Ureter (tissue), 1 donor: ENCODE data around the gene PLCG2. TPM values are rescaled to one million over a fixed set of nuclear protein-coding genes. Genes with fewer than 3 reads are reported as not detected.

Experiments used
- DNase-seq: peaks from one replicate; pipeline ENCODE4 v3.0.0-alpha.2; 2020; ENCODE audit warnings: low spot score
- total RNA-seq: library from RNA; stranded (reverse); gene quantifications from one replicate; pipeline ENCODE4 v1.2.4, GENCODE V29; 2023
- donor health status: DM: yes; HTN: yes; CAD: no.

PLCG2 gene
- total RNA-seq, 1 donor from 2014 or later, result 37.6 TPM

DNA sequence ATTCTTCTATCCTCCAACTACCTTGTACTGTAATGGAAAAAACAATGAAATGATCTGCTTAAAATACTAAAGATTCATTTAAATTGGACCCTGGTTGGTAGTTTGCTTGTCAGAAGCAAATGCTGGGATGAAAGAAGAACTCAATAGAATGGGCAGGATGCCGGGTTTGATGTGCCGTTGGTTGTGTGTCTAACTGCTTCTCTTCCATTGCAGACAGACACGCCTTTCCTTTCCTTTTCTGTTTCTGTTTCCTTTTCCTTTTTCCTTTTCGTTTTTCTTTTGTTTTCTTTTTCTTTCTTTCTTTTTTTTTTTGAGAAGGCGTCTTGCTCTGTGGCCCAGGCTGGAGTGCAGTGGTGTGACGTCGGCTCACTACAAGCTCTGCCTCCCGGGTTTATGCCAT is 64.6 kb downstream of the PLCG2 start:
- DNase-seq, result no peak

DNA sequence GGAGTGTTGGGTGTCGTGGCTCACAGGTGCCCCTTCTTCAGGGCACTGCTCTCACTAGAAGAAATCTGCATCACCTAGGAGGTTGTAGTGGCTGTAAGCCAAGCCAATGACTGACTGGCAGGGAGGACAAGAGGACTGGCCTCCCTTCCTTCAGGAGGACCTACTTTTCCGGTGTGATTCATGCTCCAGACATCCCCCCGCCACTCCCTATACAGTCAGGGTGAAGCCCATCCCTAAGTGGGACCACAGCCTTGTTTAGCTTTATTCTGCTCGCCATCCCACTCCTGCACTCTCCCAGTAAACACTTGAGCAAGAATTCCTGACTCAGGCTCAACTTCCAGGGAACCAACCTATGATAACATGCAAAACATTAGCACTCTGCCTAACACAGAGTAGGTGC is 67.0 kb downstream of the PLCG2 start:
- no peak for DNase-seq

- DNase-seq, result no peak
Measured at GRCh38 chr16:81848306-81848853, 69.3 kb downstream of the PLCG2 start.

- no peak for DNase-seq
Measured at GRCh38 chr16:81850197-81850944, 71.3 kb downstream of the PLCG2 start.

DNA sequence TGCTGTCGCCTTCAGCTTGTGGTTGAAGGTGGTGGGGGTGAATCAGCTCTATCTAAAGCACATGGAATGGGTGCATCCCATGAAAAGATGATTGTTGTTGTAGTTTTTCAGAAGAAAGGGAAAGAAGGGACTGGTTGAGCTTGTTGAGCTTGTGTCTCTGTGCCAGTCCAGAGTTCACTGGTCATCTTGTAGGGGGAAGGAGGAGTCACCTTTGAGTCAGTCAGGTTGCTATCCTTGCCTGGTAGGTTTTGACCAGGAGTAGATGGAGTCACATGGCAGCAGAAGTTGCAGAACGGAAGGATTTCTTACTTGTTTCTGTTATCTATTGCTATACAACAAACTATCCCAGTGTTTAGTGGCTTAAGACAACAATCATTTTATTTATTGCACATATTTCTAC is 73.3 kb downstream of the PLCG2 start:
- no peak for DNase-seq

GRCh38 chr16:81855552-81856153 is 76.6 kb downstream of the PLCG2 start:
- DNase-seq, result no peak

DNA sequence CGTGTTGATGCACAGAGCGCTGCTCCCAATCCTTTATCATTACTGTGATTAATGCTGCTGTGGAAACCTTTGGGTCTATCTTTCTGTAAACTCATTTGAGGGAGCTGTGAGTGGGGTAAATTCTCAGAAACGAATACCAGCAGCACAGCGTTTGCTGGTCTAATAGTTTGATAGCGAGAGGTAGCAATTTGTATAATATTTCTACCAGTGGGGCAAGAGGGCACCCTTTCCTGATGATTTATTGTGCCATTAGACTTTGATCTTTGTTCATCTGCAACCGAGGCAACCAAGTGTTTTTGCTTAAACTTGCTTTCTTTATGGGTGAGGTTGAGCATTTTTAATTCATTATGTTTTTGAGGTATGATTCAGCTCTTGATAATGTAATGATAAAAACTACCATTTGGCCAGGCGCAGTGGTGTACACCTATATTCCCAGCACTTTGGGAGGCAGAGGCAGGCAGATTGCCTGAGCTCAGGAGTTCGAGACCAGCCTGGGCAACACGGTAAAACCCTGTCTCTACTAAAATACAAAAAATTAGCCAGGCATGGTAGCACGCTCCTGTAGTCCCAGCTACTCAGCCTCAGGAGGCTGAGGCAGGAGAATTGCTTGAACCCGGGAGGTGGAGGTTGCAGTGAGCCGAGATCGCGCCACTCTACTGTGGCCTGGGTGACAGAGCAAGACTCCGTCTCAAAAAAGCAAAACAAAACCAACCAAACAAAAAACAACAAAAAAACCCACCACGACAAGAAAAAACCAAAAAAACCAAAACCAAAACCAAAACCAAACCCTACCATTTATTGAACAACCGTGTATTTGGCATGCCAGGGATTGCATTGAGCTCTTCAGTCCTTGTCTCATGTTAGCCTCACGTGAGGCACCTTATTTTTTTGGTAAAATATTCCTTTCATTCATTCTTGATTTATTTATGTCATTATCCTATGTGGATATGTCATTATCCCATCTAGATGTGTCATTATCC is 81.5 kb downstream of the PLCG2 start:
- DNase-seq, result no peak

GRCh38 chr16:81861503-81861902 is 82.4 kb downstream of the PLCG2 start:
- no peak for DNase-seq

GRCh38 chr16:81861915-81862314 is 82.8 kb downstream of the PLCG2 start:
- no peak for DNase-seq

- DNase-seq, result no peak
Measured at GRCh38 chr16:81863630-81864352, 84.7 kb downstream of the PLCG2 start.

- DNase-seq, result no peak
Measured at GRCh38 chr16:81864646-81865382, 85.7 kb downstream of the PLCG2 start.

DNA sequence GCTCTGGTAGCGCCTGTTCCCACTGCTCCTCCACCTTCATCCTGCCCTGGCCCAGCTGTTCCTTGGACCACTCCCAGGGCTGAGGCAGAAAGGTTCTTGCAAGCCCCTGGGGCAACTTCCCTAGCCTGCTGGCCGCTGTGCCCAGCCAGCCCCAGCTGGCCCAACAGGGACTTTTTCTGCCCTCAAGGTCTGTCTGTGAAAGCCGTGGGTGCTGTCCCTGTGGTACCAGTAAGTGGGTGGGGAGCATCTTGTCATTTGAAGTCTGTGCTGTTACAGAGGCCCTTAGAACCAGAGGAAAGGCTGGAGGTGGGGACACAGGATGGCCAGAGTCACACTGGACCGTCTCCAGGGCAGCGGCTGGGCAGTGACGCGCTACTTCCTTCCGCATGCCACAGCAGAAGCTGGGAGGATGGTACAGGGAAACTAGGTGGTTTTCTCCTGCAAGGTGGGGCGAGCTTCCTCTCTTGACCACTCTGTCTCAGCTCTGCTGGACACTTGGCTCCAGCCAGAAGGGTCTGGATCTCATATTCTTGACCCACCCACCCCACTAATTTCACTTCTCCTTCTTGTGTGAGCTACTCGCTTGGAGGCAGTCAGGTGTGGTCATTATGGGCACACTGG is 87.8 kb downstream of the PLCG2 start:
- DNase-seq, result no peak

- DNase-seq, result no peak
Measured at GRCh38 chr16:81868057-81868748, 89.1 kb downstream of the PLCG2 start.

DNA sequence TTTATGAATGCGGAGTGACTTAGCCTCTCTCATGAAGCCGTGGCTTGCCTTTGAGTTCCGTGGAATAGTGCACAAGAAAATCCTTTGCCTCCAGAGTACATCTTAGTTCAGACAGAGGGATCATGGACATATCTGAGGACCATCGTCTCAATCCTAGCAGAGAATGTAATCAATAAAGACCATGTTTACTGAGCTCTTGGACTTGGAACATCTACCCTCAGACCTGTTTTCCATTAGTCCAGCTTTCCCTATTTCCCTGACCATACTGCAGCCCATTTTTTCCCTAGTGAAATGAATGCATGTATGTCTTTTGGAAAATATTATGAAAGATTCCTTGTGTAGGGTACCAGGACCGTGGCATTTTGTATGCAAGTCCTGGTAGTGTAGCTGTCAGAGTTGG is 90.2 kb downstream of the PLCG2 start:
- DNase-seq, result no peak

DNA sequence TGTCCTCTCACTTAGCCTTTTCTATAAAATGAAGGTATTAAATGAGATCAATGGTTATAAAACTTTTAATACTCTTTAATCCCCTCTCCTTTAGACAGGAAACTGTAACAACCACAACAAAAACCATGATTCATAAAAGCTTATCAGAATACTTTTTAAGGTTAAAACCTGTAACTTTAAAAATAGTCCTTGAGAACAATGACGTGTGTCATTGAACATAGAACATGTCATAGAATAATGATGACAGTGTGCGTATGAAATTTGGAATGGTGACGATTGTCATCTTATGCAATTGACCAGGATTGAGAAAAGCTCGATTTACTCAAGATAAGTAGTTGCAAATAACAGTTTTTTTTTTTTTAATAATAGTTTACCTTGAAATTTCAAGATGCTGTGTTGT is 94.1 kb downstream of the PLCG2 start:
- no peak for DNase-seq

DNA sequence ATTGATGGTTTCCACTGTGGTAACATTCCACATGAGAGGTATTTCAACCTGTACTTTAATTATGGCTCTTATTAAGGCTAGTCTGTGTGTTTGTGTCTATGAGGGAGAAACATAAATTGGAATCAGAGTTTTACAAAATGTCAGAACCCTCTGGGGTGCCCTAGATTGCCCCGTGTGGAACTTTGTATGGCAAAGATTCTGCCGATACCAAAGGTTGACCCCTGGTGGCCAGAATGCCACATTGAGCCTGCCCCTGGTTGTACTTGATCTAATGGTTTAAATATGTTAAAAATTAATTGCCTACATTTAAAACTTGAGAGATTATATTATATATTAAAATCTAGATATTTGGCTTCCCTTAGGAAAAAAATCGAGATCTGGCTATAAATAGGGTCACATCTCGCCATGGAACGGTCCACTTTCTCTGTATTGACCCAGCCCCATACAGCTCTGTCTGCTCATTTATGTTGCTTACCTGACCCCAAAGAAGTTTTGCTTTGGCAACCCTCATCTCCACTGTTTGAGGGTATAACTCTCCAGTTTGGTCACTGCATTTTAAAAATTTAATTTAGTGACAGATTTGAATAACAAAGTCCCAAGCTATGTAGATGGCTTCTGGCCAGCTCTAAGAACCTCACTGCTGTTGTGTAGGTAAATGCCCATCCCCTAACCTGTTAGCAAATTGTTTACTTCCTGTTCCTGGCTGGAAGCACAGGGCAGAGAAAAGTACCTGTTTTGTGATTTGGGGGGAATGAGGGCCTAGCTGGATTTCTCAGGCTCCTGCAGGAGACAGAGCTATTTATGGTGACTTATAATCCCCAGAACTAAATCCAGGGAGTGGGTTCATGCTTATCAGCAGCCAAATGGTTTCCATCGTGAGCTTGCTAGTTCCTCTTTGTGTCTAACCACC is 95.0 kb downstream of the PLCG2 start:
- peak; percentile 59 for DNase-seq

- no peak for DNase-seq
Measured at GRCh38 chr16:81875461-81875860, 96.4 kb downstream of the PLCG2 start.

DNA sequence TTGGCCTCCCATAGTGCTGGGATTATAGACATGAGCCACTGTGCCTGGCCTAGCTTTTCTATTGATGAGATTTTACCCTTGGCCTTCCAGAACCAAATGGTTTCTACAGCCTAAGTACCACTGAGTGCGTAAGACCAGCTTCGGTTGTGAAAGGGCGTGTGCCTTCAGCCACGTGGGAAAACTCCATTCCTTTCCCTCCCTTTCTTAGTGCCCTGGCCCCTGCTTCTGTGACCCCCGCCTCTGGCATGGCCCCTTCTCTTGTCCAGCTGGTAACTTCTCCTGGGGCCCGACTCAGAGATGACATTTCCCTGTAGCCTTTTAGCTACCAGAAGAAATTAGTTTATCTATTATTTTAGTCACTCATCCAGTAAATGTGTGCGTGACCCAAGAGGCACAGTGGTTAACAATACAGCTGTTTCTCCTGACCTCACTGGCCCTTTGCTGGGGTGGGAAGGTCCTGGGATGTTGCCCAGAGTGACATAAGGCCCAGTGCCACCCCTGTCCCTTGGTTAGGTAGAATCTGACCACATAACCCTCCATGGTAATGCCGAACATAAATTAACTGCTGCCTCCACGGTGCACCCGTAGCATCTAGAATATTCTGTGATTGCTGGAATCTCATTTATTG is 97.3 kb downstream of the PLCG2 start:
- DNase-seq, result no peak
